NCI-H748 (cell line): Measurements from ENCODE around the gene FRMD4A.
"Not testable (repeated sequence)": the region's sequence is repeated elsewhere in the genome, so short reads cannot be mapped to it uniquely, and the experiment has no call there.

Source experiments
- DNase-seq: peaks from one replicate; lab custom pipeline; 2025; ENCODE audit not compliant: unreplicated experiment; lab: John Stamatoyannopoulos, UW

FRMD4A gene

DNA sequence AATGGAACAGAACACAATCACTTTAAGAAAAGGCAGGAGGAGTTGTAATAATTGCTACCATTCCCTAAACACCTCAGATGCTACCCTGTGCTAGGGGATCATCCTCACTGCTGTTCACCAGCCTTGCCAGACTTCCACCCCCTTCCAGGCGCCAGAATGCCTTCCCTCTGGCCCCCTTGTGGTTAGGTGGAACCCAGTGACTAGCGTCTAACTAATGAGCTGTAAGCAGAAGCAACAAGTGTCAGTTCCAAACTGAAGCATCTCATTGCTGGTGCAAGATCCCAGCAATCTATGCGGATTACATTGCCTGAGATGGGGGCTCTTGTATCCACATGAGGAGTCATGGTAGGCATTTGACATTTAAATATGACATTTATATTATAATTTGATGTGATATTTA is 86.6 kb downstream of the FRMD4A start:
- no peak for DNase-seq

GRCh38 chr10:14243221-14243620 is 87.5 kb downstream of the FRMD4A start:
- no peak for DNase-seq

DNA sequence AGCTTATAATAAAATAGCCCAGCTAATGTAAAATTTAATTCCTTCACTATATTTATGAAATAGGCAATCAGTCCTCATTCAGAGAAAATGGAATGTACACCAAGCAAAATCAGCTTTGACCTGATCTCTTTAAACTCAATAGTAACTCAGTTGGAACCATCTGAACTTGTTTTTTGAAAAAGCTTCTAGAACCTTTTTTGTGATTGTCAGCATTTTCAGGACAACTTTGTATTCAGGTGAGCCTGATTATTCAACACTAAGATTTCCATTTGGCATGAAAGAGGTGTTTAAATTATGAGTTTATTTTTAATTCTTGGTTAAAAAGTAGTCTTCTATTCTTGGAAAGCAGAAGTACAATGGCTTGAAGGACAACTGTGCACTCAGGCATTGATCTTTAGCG is 89.5 kb downstream of the FRMD4A start:
- no peak for DNase-seq

- DNase-seq: peak; percentile 83
Observed at GRCh38 chr10:14240253-14241189, 90.2 kb downstream of the FRMD4A start.

DNA sequence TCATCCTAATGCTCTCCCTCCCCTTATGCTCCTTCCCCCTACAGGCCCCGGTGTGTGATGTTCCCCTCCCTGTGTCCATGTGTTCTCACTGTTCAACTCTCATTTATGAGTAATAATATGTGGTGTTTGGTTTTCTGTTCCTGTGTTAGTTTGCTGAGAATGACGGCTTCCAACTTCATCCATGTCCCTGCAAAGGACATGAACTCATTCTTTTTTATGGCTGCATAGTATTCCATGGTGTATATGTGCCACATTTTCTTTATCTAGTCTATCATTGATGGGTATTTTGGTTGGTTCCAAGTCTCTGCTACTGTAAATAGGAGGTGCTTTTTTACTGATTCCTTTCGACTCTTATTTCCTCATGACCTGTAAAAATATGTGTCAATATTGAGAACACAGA is 92.1 kb downstream of the FRMD4A start:
- not testable (repeated sequence) for DNase-seq

GRCh38 chr10:14236341-14236740 is 94.4 kb downstream of the FRMD4A start:
- no peak for DNase-seq

- DNase-seq: no peak
Observed at GRCh38 chr10:14235566-14236195, 95.0 kb downstream of the FRMD4A start.

DNA sequence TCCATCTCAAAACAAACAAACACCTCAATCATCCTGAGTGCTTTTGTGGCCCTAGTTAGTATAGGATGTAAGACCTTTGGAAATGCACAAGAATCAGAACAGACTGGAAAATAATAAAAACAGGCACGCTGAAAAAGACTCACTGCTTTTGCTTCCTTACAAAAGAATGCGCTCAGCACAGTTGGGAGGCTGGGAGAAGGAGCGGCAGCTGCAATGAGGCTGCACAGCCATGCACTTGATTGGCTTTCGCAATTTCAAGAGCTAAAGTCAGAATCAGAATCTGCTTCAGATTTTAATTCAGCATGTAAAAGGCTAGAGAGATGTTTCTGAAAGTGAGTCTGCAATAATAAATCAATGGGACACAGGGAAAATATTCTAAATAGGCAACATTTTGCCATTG is 97.2 kb downstream of the FRMD4A start:
- DNase-seq: no peak

- not testable (repeated sequence) for DNase-seq
Observed at GRCh38 chr10:14228798-14229197, 101.9 kb downstream of the FRMD4A start.

- DNase-seq: no peak
Observed at GRCh38 chr10:14225379-14225778, 105.3 kb downstream of the FRMD4A start.

- DNase-seq: no peak
Observed at GRCh38 chr10:14220026-14220425, 110.7 kb downstream of the FRMD4A start.

GRCh38 chr10:14219411-14219810 is 111.3 kb downstream of the FRMD4A start:
- DNase-seq: no peak

DNA sequence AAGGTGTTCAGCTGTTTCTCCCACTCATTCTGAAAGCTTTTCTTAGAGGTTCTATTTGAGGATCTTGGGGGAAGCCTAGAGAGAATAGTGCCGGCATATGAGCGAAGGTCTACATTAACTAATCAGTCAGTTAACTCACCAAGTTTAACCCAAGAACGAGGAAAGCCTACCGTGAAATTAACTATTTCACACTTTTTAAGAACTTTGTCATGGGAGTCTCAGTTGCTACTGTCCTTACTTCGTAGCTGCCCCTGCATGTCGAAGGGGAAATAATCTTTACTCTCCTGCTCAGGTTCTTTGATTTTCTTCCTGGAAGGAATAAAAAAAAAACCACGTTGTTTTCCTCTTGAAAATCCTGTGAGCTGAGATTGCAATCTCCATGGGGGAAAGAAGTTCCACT is 115.1 kb downstream of the FRMD4A start:
- DNase-seq: no peak

GRCh38 chr10:14213703-14214102 is 117.0 kb downstream of the FRMD4A start:
- DNase-seq: not testable (repeated sequence)

GRCh38 chr10:14211610-14212009 is 119.1 kb downstream of the FRMD4A start:
- no peak for DNase-seq

- no peak for DNase-seq
Observed at GRCh38 chr10:14208231-14208630, 122.5 kb downstream of the FRMD4A start.

GRCh38 chr10:14205233-14205632 is 125.5 kb downstream of the FRMD4A start:
- no peak for DNase-seq

DNA sequence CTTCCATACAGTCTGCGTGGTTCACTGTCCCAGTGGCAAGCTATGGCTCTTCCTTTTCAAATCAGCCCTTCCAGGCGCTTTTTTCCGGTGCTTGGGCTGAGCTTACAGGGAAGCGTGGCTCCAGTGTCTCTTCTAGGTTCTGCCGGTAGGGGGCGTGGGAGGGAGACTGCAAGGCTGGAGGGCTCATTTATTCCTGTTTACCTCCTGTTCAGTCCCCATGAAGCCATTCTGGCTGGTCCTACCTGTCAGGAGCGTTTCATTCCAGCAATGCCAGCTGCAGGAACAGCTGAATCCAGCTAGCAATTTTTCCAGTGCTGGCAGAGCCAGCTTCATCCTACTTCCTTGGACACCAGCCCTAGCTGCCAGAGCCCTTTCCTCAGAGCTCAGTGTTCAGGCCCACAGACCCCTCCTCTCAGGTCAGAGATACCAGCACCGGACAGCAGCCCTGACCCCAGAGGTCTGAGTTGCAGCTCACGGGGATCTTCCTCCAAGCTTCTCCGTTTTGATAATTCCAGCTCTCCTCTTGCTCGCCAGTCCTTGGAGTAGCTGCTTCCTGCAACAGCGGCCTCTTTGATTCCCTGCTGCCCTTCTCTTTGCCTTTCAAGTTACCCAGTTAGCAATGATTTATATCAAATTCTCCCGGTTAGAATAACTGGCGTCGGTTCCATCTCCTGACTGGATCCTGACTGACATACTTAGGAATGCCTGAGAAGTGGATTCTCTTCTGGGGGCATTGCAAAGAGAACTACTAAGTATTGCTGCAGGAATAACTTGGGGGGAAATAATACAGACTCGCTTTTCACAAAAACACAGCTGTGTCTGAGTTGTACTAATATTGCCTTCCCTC is 129.8 kb downstream of the FRMD4A start:
- DNase-seq: peak; percentile 40

GRCh38 chr10:14199098-14199497 is 131.6 kb downstream of the FRMD4A start:
- not testable (repeated sequence) for DNase-seq

DNA sequence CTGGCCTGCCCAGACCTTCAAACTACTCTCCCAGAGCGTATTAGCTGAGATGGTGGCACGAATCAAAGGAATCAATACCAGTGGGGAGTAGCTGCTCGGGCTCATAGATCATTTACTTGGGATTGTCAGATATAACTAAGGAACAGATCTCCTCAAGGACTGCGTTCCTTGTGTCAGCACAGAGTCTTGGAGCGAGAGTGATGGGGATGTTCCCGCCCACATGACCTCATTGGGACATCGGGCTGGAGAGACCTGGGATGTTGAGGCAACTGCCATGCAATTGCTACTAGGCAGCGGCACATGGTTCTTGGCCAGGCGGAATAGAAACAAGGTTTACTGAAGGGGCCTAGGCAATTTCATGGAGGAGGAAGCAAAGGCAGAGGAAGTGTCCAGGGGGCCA is 132.6 kb downstream of the FRMD4A start:
- no peak for DNase-seq

DNA sequence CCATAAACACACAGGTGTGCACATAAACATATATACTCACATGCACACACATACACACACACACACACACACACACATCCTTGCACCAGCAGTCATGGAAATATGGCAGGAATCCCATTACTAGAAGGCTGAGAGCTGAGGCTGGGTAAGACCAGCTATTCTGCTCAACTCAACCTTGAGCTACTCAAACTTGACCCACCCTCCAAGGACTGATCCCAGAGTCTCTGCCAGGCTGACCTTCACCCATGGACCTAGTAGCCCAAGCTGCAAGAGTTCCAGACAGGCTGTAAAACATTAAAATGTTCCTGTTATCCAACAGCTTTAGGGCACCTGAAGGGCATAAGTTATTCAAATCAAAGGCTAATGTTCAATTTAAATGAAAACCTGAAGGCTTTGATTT is 134.6 kb downstream of the FRMD4A start:
- no peak for DNase-seq
